NCI-H1417 (cell line): Measurements from ENCODE around the gene AVL9.
"Not testable (repeated sequence)": the region's sequence is repeated elsewhere in the genome, so short reads cannot be mapped to it uniquely, and the experiment has no call there.

Experiments
- DNase-seq, 3 experiments: peaks; one replicate each; lab custom pipeline; 2025; lab: John Stamatoyannopoulos, UW

AVL9 gene

GRCh38 chr7:32495298-32496051 lies at the start of gene AVL9:
Gene AVL9, plus strand, starts transcription at chr7:32495489. Its CDS starts 221 bp downstream, at chr7:32495710.
- DNase-seq = peak; percentile 93 to 98 (median 97)

- no peak for DNase-seq
Observed at GRCh38 chr7:32447218-32447617, 48.1 kb upstream of the AVL9 start.

- DNase-seq = peak in 2 of 3 experiments; percentile 17 to 75
Observed at GRCh38 chr7:32453341-32454011, 41.8 kb upstream of the AVL9 start.

GRCh38 chr7:32458025-32458424 lies 37.3 kb upstream of the AVL9 start:
- DNase-seq = no peak

GRCh38 chr7:32459788-32460187 lies 35.5 kb upstream of the AVL9 start:
- DNase-seq = no peak

- no peak for DNase-seq
Observed at GRCh38 chr7:32461484-32461883, 33.8 kb upstream of the AVL9 start.

GRCh38 chr7:32462451-32462850 lies 32.8 kb upstream of the AVL9 start:
- no peak for DNase-seq

GRCh38 chr7:32462977-32463376 lies 32.3 kb upstream of the AVL9 start:
- peak in 1 of 3 experiments; percentile 79 for DNase-seq

GRCh38 chr7:32464641-32465416 lies 30.5 kb upstream of the AVL9 start:
- DNase-seq = not testable (repeated sequence)

GRCh38 chr7:32470004-32470403 lies 25.3 kb upstream of the AVL9 start:
- not testable (repeated sequence) for DNase-seq

- DNase-seq = no peak
Observed at GRCh38 chr7:32470871-32471270, 24.4 kb upstream of the AVL9 start.

- no peak for DNase-seq
Observed at GRCh38 chr7:32472015-32472414, 23.3 kb upstream of the AVL9 start.

- DNase-seq = no peak
Observed at GRCh38 chr7:32474008-32474407, 21.3 kb upstream of the AVL9 start.

- DNase-seq = no peak
Observed at GRCh38 chr7:32476816-32477648, 18.3 kb upstream of the AVL9 start.

GRCh38 chr7:32477649-32477980 lies 17.7 kb upstream of the AVL9 start:
- DNase-seq = no peak

- DNase-seq = peak; percentile 32 to 67 (median 57)
Observed at GRCh38 chr7:32479574-32480200, 15.6 kb upstream of the AVL9 start.

GRCh38 chr7:32481176-32481575 lies 14.1 kb upstream of the AVL9 start:
- DNase-seq = no peak

GRCh38 chr7:32481921-32482320 lies 13.4 kb upstream of the AVL9 start:
- DNase-seq = no peak

GRCh38 chr7:32489788-32490126 lies 5.5 kb upstream of the AVL9 start:
- DNase-seq = no peak

- DNase-seq = peak; percentile 90 to 96 (median 94)
Observed at GRCh38 chr7:32490127-32490796, 5.0 kb upstream of the AVL9 start, which contains the start of gene LSM5. Gene LSM5, minus strand, starts transcription at chr7:32490380. Its CDS starts 15 bp downstream, at chr7:32490365.

- no peak for DNase-seq
Observed at GRCh38 chr7:32494946-32495297, 367 bp upstream of the AVL9 start.
